Measurements from ENCODE around the gene TGFB1I1.

Gene TGFB1I1

GRCh38 chr16:31493506-31494125, 21.7 kb downstream of the TGFB1I1 start:
- no peak for TF ChIP-seq ZBTB7A (IDR thresholded peaks at IDR 0.05; ENCODE audit: low read depth)
- no peak for TF ChIP-seq EP300 (IDR thresholded peaks at IDR 0.05; ENCODE audit: borderline replicate concordance)
- TF ChIP-seq, protein P1, sequence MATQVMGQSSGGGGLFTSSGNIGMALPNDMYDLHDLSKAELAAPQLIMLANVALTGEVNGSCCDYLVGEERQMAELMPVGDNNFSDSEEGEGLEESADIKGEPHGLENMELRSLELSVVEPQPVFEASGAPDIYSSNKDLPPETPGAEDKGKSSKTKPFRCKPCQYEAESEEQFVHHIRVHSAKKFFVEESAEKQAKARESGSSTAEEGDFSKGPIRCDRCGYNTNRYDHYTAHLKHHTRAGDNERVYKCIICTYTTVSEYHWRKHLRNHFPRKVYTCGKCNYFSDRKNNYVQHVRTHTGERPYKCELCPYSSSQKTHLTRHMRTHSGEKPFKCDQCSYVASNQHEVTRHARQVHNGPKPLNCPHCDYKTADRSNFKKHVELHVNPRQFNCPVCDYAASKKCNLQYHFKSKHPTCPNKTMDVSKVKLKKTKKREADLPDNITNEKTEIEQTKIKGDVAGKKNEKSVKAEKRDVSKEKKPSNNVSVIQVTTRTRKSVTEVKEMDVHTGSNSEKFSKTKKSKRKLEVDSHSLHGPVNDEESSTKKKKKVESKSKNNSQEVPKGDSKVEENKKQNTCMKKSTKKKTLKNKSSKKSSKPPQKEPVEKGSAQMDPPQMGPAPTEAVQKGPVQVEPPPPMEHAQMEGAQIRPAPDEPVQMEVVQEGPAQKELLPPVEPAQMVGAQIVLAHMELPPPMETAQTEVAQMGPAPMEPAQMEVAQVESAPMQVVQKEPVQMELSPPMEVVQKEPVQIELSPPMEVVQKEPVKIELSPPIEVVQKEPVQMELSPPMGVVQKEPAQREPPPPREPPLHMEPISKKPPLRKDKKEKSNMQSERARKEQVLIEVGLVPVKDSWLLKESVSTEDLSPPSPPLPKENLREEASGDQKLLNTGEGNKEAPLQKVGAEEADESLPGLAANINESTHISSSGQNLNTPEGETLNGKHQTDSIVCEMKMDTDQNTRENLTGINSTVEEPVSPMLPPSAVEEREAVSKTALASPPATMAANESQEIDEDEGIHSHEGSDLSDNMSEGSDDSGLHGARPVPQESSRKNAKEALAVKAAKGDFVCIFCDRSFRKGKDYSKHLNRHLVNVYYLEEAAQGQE (IDR thresholded peaks at IDR 0.05; ENCODE audit: low read depth): no peak
- no peak for TF ChIP-seq NFIC (IDR thresholded peaks at IDR 0.05)
- no peak for TF ChIP-seq RAD21 (IDR thresholded peaks at IDR 0.05; ENCODE audit: low read depth)
- no peak for TF ChIP-seq CREB1 (IDR thresholded peaks at IDR 0.05; ENCODE audit: low read depth)
- TF ChIP-seq EGR1 (IDR thresholded peaks at IDR 0.05): no peak
- no peak for TF ChIP-seq TCF12 (IDR thresholded peaks at IDR 0.05; ENCODE audit: low read depth)
- TF ChIP-seq CEBPB (IDR thresholded peaks at IDR 0.05): no peak
- TF ChIP-seq TAF1 (IDR thresholded peaks at IDR 0.05; ENCODE audit: low read depth): no peak
- TF ChIP-seq, protein P2, sequence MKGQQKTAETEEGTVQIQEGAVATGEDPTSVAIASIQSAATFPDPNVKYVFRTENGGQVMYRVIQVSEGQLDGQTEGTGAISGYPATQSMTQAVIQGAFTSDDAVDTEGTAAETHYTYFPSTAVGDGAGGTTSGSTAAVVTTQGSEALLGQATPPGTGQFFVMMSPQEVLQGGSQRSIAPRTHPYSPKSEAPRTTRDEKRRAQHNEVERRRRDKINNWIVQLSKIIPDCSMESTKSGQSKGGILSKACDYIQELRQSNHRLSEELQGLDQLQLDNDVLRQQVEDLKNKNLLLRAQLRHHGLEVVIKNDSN (IDR thresholded peaks at IDR 0.05): no peak

GRCh38 chr16:31496670-31497069, 24.7 kb downstream of the TGFB1I1 start:
- no peak for TF ChIP-seq FOXM1 (IDR thresholded peaks at IDR 0.05; ENCODE audit: borderline replicate concordance, low read depth)
- TF ChIP-seq, protein P2 (IDR thresholded peaks at IDR 0.05): no peak
- TF ChIP-seq YY1 (IDR thresholded peaks at IDR 0.05; ENCODE audit: low read depth): no peak
- TF ChIP-seq NFIC (IDR thresholded peaks at IDR 0.05): no peak
- no peak for TF ChIP-seq TAF1 (IDR thresholded peaks at IDR 0.05; ENCODE audit: low read depth)
- no peak for TF ChIP-seq ZBTB7A (IDR thresholded peaks at IDR 0.05; ENCODE audit: low read depth)

- TF ChIP-seq FOXM1 (IDR thresholded peaks at IDR 0.05; ENCODE audit: borderline replicate concordance, low read depth) (no peak), YY1 (IDR thresholded peaks at IDR 0.05; ENCODE audit: low read depth) (no peak), ZBTB7A (IDR thresholded peaks at IDR 0.05; ENCODE audit: low read depth) (no peak), TAF1 (IDR thresholded peaks at IDR 0.05; ENCODE audit: low read depth) (no peak), RAD21 (IDR thresholded peaks at IDR 0.05; ENCODE audit: low read depth) (no peak), TEAD4 (IDR thresholded peaks at IDR 0.05) (no peak), MAX (IDR thresholded peaks at IDR 0.05) (no peak), TCF12 (IDR thresholded peaks at IDR 0.05; ENCODE audit: low read depth) (no peak), CEBPB (IDR thresholded peaks at IDR 0.05) (no peak), NFIC (IDR thresholded peaks at IDR 0.05) (no peak), EGR1 (IDR thresholded peaks at IDR 0.05) (no peak), EP300 (IDR thresholded peaks at IDR 0.05; ENCODE audit: borderline replicate concordance) (no peak), CREB1 (IDR thresholded peaks at IDR 0.05; ENCODE audit: low read depth) (no peak)
- TF ChIP-seq, protein P1 (IDR thresholded peaks at IDR 0.05; ENCODE audit: low read depth): no peak
- TF ChIP-seq, protein P2 (IDR thresholded peaks at IDR 0.05): no peak
Observed at GRCh38 chr16:31498493-31498892, 26.5 kb downstream of the TGFB1I1 start.

- no peak for TF ChIP-seq EP300 (IDR thresholded peaks at IDR 0.05; ENCODE audit: borderline replicate concordance)
- no peak for TF ChIP-seq TCF12 (IDR thresholded peaks at IDR 0.05; ENCODE audit: low read depth)
- TF ChIP-seq, protein P1 (IDR thresholded peaks at IDR 0.05; ENCODE audit: low read depth): no peak
- no peak for TF ChIP-seq CREB1 (IDR thresholded peaks at IDR 0.05; ENCODE audit: low read depth)
- TF ChIP-seq NFIC (IDR thresholded peaks at IDR 0.05): no peak
- TF ChIP-seq ZBTB7A (IDR thresholded peaks at IDR 0.05; ENCODE audit: low read depth): no peak
- no peak for TF ChIP-seq FOXM1 (IDR thresholded peaks at IDR 0.05; ENCODE audit: borderline replicate concordance, low read depth)
- no peak for TF ChIP-seq MAX (IDR thresholded peaks at IDR 0.05)
- TF ChIP-seq EGR1 (IDR thresholded peaks at IDR 0.05): no peak
- TF ChIP-seq RAD21 (IDR thresholded peaks at IDR 0.05; ENCODE audit: low read depth): no peak
Observed at GRCh38 chr16:31499928-31500327, 28.0 kb downstream of the TGFB1I1 start.

Measured in Ishikawa (cell line).